ENCODE results near the gene TEX36.
"Not testable (repeated sequence)": the region's sequence is repeated elsewhere in the genome, so short reads cannot be mapped to it uniquely, and the experiment has no call there.

The TEX36 gene

GRCh38 chr10:125683063-125683462, at the start of gene TEX36:
TEX36 (minus strand) TSS chr10:125683163; CDS start chr10:125682989, 174 bp downstream.
- DNase-seq = no peak

GRCh38 chr10:125727436-125727835, 44.5 kb upstream of the TEX36 start:
- no peak for DNase-seq

- DNase-seq = no peak
These were observed 44.0 kb upstream of the TEX36 start for GRCh38 chr10:125726914-125727313.

- DNase-seq = no peak
These were observed 39.8 kb upstream of the TEX36 start for GRCh38 chr10:125722811-125723210.

- DNase-seq = no peak
These were observed 38.1 kb upstream of the TEX36 start for GRCh38 chr10:125721035-125721434.

- DNase-seq = no peak
These were observed 37.0 kb upstream of the TEX36 start for GRCh38 chr10:125720002-125720382.

- DNase-seq = peak; percentile 98 to 99
These were observed 36.4 kb upstream of the TEX36 start, which contains the start of gene EDRF1 for GRCh38 chr10:125719173-125720001. EDRF1 (plus strand) TSS chr10:125719709; CDS start chr10:125719808, 99 bp downstream.

GRCh38 chr10:125714728-125715127, 31.8 kb upstream of the TEX36 start:
- not testable (repeated sequence) for DNase-seq

GRCh38 chr10:125711110-125711750, 28.3 kb upstream of the TEX36 start:
- no peak for DNase-seq

- DNase-seq = no peak
These were observed 26.9 kb upstream of the TEX36 start for GRCh38 chr10:125709553-125710474.

- no peak for DNase-seq
These were observed 26.1 kb upstream of the TEX36 start for GRCh38 chr10:125708971-125709503.

GRCh38 chr10:125707541-125708468, 24.8 kb upstream of the TEX36 start:
- no peak for DNase-seq

GRCh38 chr10:125700355-125700911, 17.5 kb upstream of the TEX36 start:
- no peak for DNase-seq

- no peak for DNase-seq
These were observed 16.7 kb upstream of the TEX36 start for GRCh38 chr10:125699562-125700143.

- DNase-seq = no peak
These were observed 15.6 kb upstream of the TEX36 start for GRCh38 chr10:125698481-125698998.

- not testable (repeated sequence) for DNase-seq
These were observed 13.9 kb upstream of the TEX36 start for GRCh38 chr10:125696884-125697283.

- DNase-seq = no peak
These were observed 11.9 kb upstream of the TEX36 start for GRCh38 chr10:125694883-125695282.

GRCh38 chr10:125693524-125693847, 10.5 kb upstream of the TEX36 start:
- no peak for DNase-seq

- no peak for DNase-seq
These were observed 9.9 kb upstream of the TEX36 start for GRCh38 chr10:125692601-125693523.

- no peak for DNase-seq
These were observed 9.2 kb upstream of the TEX36 start for GRCh38 chr10:125692196-125692595.
